GM04504 (cell line): ENCODE data around the gene MCC.

Experiments used
- DNase-seq: peaks from one replicate; pipeline ENCODE4 v3.0.0-alpha.2; 2012; ENCODE audit warnings: low read depth

Gene MCC

GRCh38 chr5:113053511-113053995, 434.7 kb downstream of the MCC start:
- DNase-seq, result no peak

DNA sequence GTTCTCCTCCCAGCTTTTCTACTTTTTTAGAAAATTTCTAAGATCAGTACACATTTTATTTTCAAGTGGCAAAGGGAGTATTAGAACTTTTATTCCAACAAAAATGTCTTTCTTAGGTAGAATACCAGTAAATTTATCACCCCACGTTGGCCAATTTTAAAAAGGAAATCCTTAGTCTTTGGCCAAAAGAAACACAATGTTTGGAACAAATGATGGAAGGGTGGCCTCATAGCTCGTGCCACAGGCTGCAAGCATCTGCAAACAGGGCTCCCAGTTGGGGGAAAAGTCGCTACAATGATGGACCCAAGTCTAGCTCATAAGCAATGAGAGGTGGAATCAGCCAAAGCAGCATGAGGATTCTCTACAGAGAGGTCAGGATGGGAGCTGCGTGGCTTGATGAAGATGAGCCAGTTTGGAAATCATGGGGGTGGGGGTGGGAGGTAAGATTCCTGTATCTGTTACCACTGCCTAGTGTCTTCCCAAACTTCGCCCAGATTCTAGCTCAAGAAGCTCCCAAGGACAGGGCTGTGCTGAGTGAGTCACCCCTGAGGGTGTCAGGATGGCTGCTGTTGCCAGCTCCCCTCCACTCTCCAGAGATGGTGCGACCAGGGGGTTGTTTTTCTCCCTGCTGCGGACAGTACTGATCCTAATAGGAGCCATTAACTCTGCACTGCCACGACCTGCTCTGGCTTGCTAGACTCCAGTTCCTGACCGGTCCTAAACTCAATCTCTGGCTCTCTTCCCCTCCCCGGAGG, 436.0 kb downstream of the MCC start:
- no peak for DNase-seq

GRCh38 chr5:113050721-113051382, 437.4 kb downstream of the MCC start:
- DNase-seq, result peak; percentile 61

- DNase-seq, result no peak
These were observed 439.3 kb downstream of the MCC start for GRCh38 chr5:113048931-113049330.

DNA sequence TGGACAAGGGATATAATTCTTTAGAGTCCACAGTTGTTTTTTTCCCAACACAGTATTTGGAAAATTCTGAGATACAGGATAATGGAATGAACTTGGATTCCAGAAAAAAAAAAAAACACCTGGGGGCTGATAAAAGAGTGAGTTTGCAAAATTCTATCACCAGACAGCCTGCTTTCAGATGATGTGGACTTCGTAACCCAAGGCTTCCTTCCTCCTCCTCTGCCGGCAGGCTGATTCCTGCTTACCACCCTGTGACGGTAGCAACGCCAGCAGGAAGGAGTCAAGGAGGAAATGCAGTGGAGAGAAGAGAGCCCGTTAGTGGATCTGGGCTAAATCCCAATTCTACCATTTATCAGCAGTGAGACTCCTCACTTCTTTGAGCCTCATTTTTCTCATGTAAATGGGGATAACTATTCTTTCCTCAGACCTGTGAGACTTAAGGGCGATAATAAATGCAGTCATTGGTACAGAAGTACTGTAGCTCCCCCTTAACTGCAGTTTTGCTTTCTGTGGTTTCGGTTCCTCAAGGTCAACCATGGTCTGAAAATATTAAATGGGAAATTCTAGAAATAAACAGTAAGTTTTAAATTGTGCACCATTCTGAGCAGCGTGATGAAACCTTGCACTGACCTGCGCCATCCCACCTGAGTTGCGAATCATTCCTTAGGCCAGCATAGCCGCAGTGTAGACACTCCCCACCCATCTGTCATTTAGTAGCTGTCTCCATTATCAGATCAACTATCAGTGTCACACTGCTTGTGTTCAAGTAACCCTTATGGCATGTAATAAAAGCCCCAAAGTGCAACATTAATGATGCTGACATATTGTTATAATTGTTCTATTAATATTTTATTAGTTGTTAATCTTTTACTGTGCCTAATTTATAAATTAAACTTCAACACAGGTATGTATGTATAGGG, 440.3 kb downstream of the MCC start:
- no peak for DNase-seq

- no peak for DNase-seq
These were observed 441.0 kb downstream of the MCC start for GRCh38 chr5:113047234-113047633.

DNA sequence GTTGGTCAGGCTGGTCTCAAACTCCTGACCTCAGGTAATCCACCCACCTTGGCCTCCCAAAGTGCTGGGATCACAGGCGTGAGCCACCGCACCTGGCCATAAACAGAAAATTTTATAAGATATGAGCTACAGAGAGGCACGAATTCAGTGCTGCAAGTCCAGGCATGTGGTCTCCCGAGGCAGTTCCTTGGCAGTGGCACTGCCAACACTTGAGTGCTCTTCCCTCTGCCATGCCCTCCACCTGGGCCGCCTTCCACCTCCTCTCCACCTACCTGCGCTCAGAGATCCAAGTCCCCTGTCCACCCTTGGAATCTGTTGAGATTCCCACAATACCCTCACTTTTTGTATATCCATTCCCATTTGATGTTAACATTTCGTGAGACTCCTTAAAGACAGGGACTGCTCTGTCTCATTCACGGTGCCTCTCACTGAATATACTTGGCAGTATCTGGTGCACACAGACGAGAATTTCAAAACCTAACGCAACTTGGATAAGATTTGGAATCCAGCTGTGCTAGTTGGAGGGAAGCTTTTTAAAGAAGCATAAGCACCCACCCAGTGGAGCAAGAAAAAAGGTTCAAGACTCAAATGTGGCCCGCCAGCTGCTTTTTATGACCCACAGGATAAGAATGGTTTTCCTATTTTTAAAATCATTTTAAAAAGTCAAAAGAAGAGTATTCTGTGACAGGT, 443.3 kb downstream of the MCC start:
- DNase-seq, result no peak

- no peak for DNase-seq
These were observed 444.7 kb downstream of the MCC start for GRCh38 chr5:113043491-113043931.

GRCh38 chr5:113042491-113043243, 445.6 kb downstream of the MCC start:
- DNase-seq, result no peak

GRCh38 chr5:113040672-113041260, 447.5 kb downstream of the MCC start:
- no peak for DNase-seq

DNA sequence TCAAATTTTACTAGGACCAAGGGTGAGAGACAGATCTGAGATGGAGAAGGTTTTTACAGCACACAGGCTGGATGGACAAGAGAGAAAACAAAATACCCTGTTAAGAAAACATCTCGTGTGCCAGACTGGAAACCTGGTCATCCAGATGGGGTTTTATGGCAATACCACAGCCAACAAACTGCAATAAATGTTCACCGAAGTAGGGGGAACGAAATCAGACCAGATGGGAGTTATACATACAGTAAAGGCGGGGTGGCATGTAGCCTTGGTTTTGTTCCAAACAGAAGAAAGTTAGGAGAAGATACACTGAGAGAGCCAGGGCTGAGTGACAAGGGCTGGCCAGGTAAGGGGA, 448.3 kb downstream of the MCC start:
- no peak for DNase-seq

GRCh38 chr5:113039229-113039933, 448.9 kb downstream of the MCC start:
- DNase-seq, result no peak

DNA sequence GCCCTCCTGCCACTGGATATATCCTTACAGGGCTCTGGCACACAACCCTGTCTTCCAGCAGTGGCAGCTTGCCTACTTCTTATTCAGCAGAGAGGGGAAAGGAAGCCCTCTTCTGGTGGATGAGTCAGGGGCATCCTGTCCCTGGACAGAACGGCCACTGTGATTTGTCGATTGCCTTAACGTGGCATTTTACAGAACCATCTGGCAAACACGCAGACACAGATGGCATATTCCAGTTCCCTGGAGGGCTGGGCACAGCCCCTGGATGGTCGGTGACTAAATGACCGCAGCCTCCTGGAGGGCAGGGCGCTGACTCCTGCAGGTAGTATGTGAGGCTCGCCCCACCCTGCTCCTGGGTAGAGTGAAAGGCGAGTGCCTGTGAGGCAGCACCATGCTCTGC, 449.5 kb downstream of the MCC start:
- DNase-seq, result no peak

DNA sequence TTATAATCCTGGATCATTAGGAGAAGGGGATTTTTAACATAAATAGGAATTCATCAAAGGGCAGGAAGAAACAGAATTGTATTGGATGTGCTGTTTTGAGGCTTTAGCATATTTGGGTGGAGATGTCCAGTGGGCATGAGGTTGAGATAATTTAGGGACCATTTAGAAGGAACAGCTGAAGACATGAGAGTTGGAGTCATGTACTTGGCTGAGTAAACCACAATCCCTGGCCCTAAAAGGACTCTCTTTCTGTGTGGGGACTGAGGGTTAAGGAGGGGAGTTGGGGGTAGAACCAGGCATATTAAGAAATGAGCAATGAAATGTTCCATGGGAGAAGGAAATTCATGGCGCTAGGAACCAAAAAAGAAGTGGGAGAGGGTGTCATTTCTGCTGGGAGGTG, 450.1 kb downstream of the MCC start:
- no peak for DNase-seq

- DNase-seq, result no peak
These were observed 451.4 kb downstream of the MCC start for GRCh38 chr5:113036826-113037225.

GRCh38 chr5:113036321-113036720, 451.9 kb downstream of the MCC start:
- no peak for DNase-seq

GRCh38 chr5:113035096-113035495, 453.2 kb downstream of the MCC start:
- no peak for DNase-seq

GRCh38 chr5:113034182-113034773, 454.0 kb downstream of the MCC start:
- peak; percentile 83 for DNase-seq

DNA sequence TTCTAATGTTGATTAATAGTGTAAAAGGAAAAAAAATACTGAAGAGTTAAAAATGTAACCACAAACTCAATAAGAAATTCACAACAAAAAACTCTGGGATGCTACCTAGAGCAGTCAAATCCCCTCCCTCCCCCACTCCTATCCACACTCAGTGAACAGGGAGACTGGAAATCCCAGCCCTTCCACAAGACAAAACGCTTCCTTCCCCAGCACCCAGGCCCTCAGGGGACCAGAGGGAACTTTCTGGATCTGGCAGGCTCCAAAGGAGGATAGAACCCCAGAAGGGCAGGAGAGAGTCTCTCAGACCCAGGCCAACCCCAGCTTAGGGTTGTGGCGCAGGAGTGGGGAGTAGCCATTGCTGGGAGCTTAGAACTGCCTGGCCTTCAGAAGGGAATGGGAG, 456.7 kb downstream of the MCC start:
- DNase-seq, result no peak

- no peak for DNase-seq
These were observed 457.1 kb downstream of the MCC start for GRCh38 chr5:113031104-113031503.
